ENCODE results near the gene THRB. TPM values are rescaled to one million over a fixed set of nuclear protein-coding genes. Genes with fewer than 3 reads are reported as not detected.
A peak's percentile ranks its signal among the peaks of the same experiment; 100 is the strongest.

THRB gene
- total and polyA plus RNA-seq, 9 of the 15 experiments (the other 6 are each of a cell fraction or from before 2014, with no cell fraction given) = 1.7 to 14.9 (median 6.9) TPM

- intact Hi-C loops (cut with micrococcal nuclease) = no loop called here
- no peak overlapping the region for H3K4me3 ChIP-seq
- no peak overlapping the region for H3K4me2 ChIP-seq (ENCODE audit: insufficient read depth, low read length)
- FAIRE-seq = no peak
- H3K27ac ChIP-seq (ENCODE audit: extremely low read depth, low read depth, low read length) = no peak overlapping the region
- peaks cover 23% of the 10 kb centered on the region for H3K79me2 ChIP-seq (ENCODE audit: control insufficient read depth, insufficient read depth, low read length)
- H3K9me1 ChIP-seq (ENCODE audit: control insufficient read depth, insufficient read depth, low read length) = no peaks in the 10 kb centered on the region
- ChIA-PET POLR2A (interaction anchor here (0.5 to 1.6 kb wide), 3 partner anchors 11 to 110 kb away, joined by 3 to 10 read pairs (median 5); no protein-coding TSS in a partner anchor), CTCF (ENCODE audit: low intra/inter-chr PET ratio) (no interaction called here)
- H3K36me3 ChIP-seq (ENCODE audit: control insufficient read depth, insufficient read depth, low read length) = no peaks in the 10 kb centered on the region
- no peaks in the 10 kb centered on the region for H3K27me3 ChIP-seq (ENCODE audit: control insufficient read depth in 2 of 2, insufficient read depth in 2 of 2, low read length in 2 of 2)
- H4K20me1 ChIP-seq (replicated peaks; ENCODE audit: control insufficient read depth, insufficient read depth, low read length) = no peaks in the 10 kb centered on the region
- H2AFZ ChIP-seq (ENCODE audit: low read depth, low read length) = no peak overlapping the region
- H3K4me1 ChIP-seq (replicated peaks in 1 of 2; ENCODE audit: control insufficient read depth in 2 of 2, insufficient read depth in 2 of 2, low read length in 2 of 2) = peaks cover 6 to 28% of the 10 kb centered on the region in 2 experiments; a peak in 3 of 5 replicates
- no peak for DNase-seq (ENCODE audit: extremely low read depth in 1 of 4, low spot score in 3 of 4)
- ATAC-seq = no peak
- no peaks in the 10 kb centered on the region for H3K9me3 ChIP-seq (replicated peaks; ENCODE audit: control insufficient read depth, insufficient read depth, low read depth, low read length)
- in situ Hi-C loops (cut with MboI) = no loop called here
- no peak for TF ChIP-seq ZNF140 (CRISPR knock-in tag; IDR thresholded peaks at IDR 0.05)
- 0 out of 4 replicates have a peak, but pooled peaks of 1 of the 2 experiments have one; percentile 19 for TF ChIP-seq MLLT1 (IDR thresholded peaks at IDR 0.05)
- no peak for TF ChIP-seq ARID1B (IDR thresholded peaks at IDR 0.05)
- TF ChIP-seq NKRF (IDR thresholded peaks at IDR 0.05; ENCODE audit: borderline replicate concordance) = 0 out of 2 replicates have a peak, but pooled peaks have one; percentile 15
- TF ChIP-seq HLTF (IDR thresholded peaks at IDR 0.05) = 0 out of 2 replicates have a peak, but pooled peaks have one; percentile 14
- TF ChIP-seq ZNF512 (tag; IDR thresholded peaks at IDR 0.05) = peak; percentile 90
- TF ChIP-seq PRDM10 (IDR thresholded peaks at IDR 0.05; ENCODE audit: partially characterized antibody) = peak; percentile 17
- TF ChIP-seq JUN (IDR thresholded peaks at IDR 0.05; ENCODE audit: borderline replicate concordance, low read depth, low read length) = no peak
- no peak for TF ChIP-seq JUN (CRISPR knock-in tag; IDR thresholded peaks at IDR 0.05; ENCODE audit: borderline replicate concordance)
- TF ChIP-seq TBL1XR1 (IDR thresholded peaks at IDR 0.05; ENCODE audit: low read length in 2 of 2) = no peak
- no peak for TF ChIP-seq MXD1 (CRISPR knock-in tag; IDR thresholded peaks at IDR 0.05; ENCODE audit: borderline replicate concordance, poor library complexity, severe bottlenecking)
- WGBS (ENCODE audit: insufficient coverage, low coverage, missing lambda C conversion rate) = 39% methylated on average over 4 of the region's 4 CpGs
- H3K9ac ChIP-seq (ENCODE audit: insufficient read depth in 1 of 2, low read depth in 2 of 2, low read length in 2 of 2) = no peak overlapping the region; a peak in 1 of 4 replicates
- no TSS peak for BruUV-seq (replicated peaks)
Observed at GRCh38 chr3:24340966-24341365, 153.7 kb downstream of the THRB start.

All from K562 (cell line).